ENCODE data around the gene PLEK2. TPM values are rescaled to one million over a fixed set of nuclear protein-coding genes. Genes with fewer than 3 reads are reported as not detected.
A peak's percentile ranks its signal among the peaks of the same experiment; 100 is the strongest.

The PLEK2 gene
- total RNA-seq, 1 donor from 2014 or later, result not detected

DNA sequence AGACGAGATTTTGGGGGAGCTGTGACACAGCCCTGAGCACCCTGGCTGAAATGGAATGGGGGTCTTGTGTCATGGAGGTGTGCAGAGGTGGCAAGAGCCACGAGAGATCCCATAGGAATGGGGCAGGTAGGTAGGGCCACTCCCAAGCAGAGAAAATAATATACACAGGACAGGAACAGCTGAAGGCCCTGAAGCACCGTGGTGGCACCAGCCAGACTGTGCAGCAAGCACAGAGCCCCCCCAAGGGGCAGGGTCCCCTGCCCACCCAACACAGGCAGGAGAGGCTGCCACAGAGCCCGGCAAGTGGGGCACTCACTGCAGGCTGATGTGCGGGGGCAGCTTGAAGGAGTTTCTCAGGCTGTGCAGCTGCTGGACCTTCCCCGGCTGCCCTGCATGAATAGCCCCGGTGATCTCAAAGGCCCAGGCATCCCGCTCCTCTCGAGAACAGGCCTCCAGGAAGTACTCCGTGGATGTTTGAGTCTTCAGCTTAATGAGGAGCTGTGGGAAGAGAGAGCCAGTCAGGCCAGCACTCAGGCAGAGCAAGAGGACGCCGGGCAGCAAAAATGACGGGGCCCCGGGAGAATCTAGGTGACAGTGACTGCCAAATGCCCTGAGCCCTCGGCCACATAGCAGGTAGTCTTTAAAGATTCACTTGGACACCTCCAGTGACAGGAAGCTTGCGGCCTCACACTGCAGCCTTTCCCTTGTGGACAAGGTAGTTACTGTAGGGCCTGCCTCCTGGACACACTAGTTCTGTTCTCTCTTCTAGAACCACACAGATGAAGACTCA lies 16.7 kb downstream of the PLEK2 start:
- Mint-ChIP-seq H3K27ac (no peak overlapping the region), H3K9me3 (no peaks in the 10 kb centered on the region), H3K36me3 (no peaks in the 10 kb centered on the region), H3K4me3 (no peak overlapping the region), H3K27me3 (ENCODE audit: low read depth) (no peaks in the 10 kb centered on the region), H3K4me1 (peaks cover 34% of the 10 kb centered on the region)
- TF ChIP-seq, protein P1, sequence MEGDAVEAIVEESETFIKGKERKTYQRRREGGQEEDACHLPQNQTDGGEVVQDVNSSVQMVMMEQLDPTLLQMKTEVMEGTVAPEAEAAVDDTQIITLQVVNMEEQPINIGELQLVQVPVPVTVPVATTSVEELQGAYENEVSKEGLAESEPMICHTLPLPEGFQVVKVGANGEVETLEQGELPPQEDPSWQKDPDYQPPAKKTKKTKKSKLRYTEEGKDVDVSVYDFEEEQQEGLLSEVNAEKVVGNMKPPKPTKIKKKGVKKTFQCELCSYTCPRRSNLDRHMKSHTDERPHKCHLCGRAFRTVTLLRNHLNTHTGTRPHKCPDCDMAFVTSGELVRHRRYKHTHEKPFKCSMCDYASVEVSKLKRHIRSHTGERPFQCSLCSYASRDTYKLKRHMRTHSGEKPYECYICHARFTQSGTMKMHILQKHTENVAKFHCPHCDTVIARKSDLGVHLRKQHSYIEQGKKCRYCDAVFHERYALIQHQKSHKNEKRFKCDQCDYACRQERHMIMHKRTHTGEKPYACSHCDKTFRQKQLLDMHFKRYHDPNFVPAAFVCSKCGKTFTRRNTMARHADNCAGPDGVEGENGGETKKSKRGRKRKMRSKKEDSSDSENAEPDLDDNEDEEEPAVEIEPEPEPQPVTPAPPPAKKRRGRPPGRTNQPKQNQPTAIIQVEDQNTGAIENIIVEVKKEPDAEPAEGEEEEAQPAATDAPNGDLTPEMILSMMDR (IDR thresholded peaks at IDR 0.05; ENCODE audit: unreplicated experiment), result no peak
- no peak for DNase-seq (ENCODE audit: low spot score in 2 of 2, unreplicated experiment in 2 of 2)

DNA sequence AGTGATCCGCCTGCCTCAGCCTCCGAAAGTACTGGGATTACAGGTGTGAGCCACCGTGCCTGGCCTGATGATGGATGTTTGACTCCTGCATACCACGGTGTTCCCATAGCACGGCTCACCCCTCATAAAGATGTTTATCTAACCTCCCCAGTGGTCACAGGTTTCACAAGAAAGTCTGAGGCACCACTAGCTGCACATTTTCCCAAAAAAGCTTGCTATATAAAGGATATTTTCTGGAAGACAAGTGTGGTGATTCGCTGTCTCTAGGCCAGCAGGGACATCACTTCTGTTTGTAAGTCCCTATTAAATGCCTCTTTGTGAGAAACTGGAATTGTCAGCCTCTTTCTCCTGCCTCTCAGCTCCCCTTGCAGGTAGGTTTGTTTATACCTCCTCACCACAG lies 18.3 kb downstream of the PLEK2 start:
- H3K9me3 Mint-ChIP-seq, result no peaks in the 10 kb centered on the region
- H3K36me3 Mint-ChIP-seq, result no peaks in the 10 kb centered on the region
- no peak overlapping the region for H3K27ac Mint-ChIP-seq
- H3K27me3 Mint-ChIP-seq (ENCODE audit: low read depth), result no peaks in the 10 kb centered on the region
- H3K4me1 Mint-ChIP-seq, result peaks cover 34% of the 10 kb centered on the region
- no peak for DNase-seq (ENCODE audit: low spot score in 2 of 2, unreplicated experiment in 2 of 2)
- TF ChIP-seq, protein P1 (IDR thresholded peaks at IDR 0.05; ENCODE audit: unreplicated experiment), result no peak
- H3K4me3 Mint-ChIP-seq, result no peak overlapping the region

DNA sequence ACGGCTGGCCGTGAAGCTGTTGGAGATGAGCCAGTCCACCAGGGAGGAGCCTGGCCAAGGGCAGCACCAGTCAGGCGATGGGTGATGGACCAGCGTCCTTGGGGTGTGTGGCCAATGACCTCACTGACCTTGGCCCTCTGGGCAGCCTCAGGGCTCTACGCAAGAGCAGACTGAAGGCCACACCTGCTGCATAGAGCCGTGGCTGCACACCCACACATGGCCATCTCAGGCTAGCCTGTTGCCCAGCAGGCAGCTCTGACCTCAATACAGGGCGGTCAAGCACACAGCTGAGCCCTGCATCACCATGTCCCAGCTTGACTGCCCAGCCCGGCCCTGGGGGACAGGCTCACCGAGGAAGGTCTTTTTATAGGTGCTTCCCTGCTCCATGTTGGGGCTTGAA lies 19.2 kb downstream of the PLEK2 start:
- H3K36me3 Mint-ChIP-seq, result no peaks in the 10 kb centered on the region
- H3K4me3 Mint-ChIP-seq, result no peak overlapping the region
- peaks cover 34% of the 10 kb centered on the region for H3K4me1 Mint-ChIP-seq
- no peaks in the 10 kb centered on the region for H3K9me3 Mint-ChIP-seq
- H3K27me3 Mint-ChIP-seq (ENCODE audit: low read depth), result no peaks in the 10 kb centered on the region
- no peak for DNase-seq (ENCODE audit: low spot score in 2 of 2, unreplicated experiment in 2 of 2)
- TF ChIP-seq, protein P1 (IDR thresholded peaks at IDR 0.05; ENCODE audit: unreplicated experiment), result no peak
- no peak overlapping the region for H3K27ac Mint-ChIP-seq

DNA sequence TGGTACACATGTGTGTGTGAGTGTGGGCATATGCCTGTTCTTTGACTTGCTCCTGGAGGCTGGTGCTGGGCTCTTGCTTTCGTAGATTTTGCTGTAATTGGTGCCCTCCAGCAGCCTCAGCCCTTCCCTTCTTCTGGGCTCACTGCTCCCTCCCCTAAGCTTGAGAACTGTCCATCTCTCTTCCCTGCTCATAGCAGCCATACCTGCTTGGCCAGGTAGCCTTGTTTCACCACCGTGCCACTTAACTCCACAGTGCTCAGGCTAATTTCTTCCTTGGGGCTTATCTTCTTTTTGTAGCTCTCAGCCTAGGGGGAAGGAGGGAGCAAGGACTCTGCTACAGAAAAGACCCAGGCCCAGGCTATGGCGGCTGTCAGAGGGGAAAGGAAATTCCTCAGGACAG lies 19.8 kb downstream of the PLEK2 start:
- no peaks in the 10 kb centered on the region for H3K9me3 Mint-ChIP-seq
- H3K27ac Mint-ChIP-seq, result peak overlapping the region; percentile 59
- TF ChIP-seq, protein P1 (IDR thresholded peaks at IDR 0.05; ENCODE audit: unreplicated experiment), result no peak
- H3K4me3 Mint-ChIP-seq, result no peak overlapping the region
- peaks cover 2% of the 10 kb centered on the region for H3K36me3 Mint-ChIP-seq
- no peak for DNase-seq (ENCODE audit: low spot score in 2 of 2, unreplicated experiment in 2 of 2)
- peaks cover 34% of the 10 kb centered on the region for H3K4me1 Mint-ChIP-seq
- H3K27me3 Mint-ChIP-seq (ENCODE audit: low read depth), result no peaks in the 10 kb centered on the region

DNA sequence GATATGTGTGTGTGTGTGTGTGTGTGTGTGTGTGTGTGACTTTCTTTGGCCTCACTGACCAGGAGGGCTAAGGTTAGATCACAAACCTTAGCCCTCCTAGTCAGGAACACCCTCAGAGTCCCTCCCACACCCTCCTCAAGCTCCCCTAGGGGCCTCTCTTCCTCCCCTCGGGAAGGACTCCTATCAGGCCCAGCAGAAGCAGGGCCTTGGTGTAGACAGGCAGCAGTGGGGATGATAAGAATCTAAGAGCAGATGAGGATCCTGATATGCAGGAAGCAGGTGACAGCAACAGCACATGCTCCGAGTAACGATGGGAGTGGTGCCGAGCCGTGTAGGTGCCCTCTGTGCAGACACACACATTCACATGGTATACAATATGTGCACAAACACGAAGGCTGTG lies 20.7 kb downstream of the PLEK2 start:
- no peak overlapping the region for H3K27ac Mint-ChIP-seq
- H3K9me3 Mint-ChIP-seq, result no peaks in the 10 kb centered on the region
- H3K27me3 Mint-ChIP-seq (ENCODE audit: low read depth), result no peaks in the 10 kb centered on the region
- H3K36me3 Mint-ChIP-seq, result peaks cover 2% of the 10 kb centered on the region
- H3K4me1 Mint-ChIP-seq, result peaks cover 30% of the 10 kb centered on the region
- no peak overlapping the region for H3K4me3 Mint-ChIP-seq
- DNase-seq (ENCODE audit: low spot score in 2 of 2, unreplicated experiment in 2 of 2), result no peak
- TF ChIP-seq, protein P1 (IDR thresholded peaks at IDR 0.05; ENCODE audit: unreplicated experiment), result no peak

All from mesothelial cell of epicardium (in vitro differentiated cells).